ENCODE results near the gene LRRC2.

LRRC2 gene

DNA sequence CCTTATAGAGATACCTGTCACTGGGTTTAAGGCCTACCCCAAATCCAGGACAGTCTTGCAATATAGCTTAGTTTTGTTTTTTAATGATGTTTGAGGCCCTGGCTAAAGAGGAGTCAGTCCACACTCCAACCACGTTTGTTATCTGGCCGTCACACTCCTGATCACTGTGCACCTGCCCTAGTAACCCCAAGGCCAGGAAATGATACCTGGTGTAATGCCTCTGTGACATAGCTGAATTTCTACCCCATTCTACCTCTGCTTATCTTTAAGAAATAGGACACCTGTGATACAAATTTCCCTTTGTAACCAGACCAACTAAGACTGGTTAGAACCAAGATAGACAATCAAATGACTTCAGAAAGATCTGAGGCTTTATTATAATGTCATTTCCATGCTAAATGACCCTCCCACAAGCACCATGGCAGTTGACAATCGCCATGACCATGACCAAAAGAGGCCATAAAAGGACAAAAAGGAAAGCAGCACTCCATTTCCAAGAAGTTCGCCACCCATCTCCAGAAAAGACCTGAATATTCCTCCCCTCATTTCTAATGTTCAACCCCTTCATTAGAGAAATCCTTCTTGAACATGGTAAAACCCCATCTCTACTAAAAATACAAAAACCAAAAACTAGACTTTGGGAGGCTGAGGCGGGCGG, 73.1 kb downstream of the LRRC2 start:
- H3K4me1 ChIP-seq (ENCODE audit: control insufficient read depth in 1 of 2, insufficient read depth in 1 of 2, low read depth in 1 of 2, low read length in 1 of 2) = peaks cover 10 to 17% of the 10 kb centered on the region in 2 experiments
- no peak overlapping the region for H3K27ac ChIP-seq
- TF ChIP-seq, protein P1, sequence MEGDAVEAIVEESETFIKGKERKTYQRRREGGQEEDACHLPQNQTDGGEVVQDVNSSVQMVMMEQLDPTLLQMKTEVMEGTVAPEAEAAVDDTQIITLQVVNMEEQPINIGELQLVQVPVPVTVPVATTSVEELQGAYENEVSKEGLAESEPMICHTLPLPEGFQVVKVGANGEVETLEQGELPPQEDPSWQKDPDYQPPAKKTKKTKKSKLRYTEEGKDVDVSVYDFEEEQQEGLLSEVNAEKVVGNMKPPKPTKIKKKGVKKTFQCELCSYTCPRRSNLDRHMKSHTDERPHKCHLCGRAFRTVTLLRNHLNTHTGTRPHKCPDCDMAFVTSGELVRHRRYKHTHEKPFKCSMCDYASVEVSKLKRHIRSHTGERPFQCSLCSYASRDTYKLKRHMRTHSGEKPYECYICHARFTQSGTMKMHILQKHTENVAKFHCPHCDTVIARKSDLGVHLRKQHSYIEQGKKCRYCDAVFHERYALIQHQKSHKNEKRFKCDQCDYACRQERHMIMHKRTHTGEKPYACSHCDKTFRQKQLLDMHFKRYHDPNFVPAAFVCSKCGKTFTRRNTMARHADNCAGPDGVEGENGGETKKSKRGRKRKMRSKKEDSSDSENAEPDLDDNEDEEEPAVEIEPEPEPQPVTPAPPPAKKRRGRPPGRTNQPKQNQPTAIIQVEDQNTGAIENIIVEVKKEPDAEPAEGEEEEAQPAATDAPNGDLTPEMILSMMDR (IDR thresholded peaks at IDR 0.05) = no peak
- no peaks in the 10 kb centered on the region for H3K9me3 ChIP-seq
- H3K4me3 ChIP-seq (ENCODE audit: low read depth in 1 of 2, low read length in 1 of 2) = no peak overlapping the region
- no peaks in the 10 kb centered on the region for H3K27me3 ChIP-seq
- no peaks in the 10 kb centered on the region for H3K36me3 ChIP-seq

DNA sequence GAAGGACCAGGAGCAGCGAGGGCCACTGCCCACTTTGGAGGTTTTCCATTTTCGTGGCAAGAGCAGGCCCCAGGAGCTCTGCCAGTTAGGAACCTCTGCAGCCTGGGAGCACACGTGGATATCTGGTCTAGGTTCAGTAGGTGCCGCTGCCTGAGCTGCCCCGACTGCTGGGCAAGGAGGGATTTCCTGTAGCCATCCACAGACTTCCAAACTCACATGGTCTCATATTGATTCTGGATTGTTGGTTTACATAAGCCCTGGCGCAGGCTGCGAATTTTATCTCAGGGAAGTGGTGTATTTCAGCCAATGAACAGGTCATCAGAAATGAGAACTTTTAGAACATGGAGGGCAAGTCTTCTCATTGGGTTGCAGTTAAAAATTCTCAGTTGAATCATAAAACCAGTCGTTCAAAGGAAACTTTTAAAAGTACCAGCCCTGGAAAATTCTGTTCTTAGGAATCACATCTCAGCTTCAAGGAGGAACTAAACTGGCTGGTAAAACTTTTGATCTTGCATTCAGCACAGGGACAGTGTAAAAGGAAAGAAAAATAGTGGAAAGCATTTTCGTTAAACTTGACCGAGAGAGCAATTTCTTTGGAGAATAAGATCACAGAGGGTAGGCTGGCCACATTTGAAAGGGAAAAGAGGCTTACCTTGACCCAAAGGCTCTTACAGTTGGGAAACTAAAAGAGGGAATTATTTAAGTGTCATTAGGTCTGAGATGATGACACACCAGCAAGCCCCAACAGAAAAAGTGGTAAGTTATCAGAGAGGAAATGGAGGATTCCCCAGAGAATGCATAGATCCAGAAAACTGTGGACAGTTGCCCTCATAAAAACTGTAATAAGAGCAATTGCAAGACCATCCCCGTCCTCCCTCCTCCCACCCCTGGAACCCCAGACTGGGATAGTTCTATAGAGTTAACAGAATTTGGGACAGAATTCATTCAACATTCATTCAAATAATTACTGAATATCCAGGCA, 74.7 kb downstream of the LRRC2 start:
- Histone ChIP-seq H3K27me3 (no peaks in the 10 kb centered on the region), H3K9me3 (no peaks in the 10 kb centered on the region), H3K36me3 (no peaks in the 10 kb centered on the region), H3K4me3 (ENCODE audit: low read depth in 1 of 2, low read length in 1 of 2) (no peak overlapping the region), H3K4me1 (ENCODE audit: control insufficient read depth in 1 of 2, insufficient read depth in 1 of 2, low read depth in 1 of 2, low read length in 1 of 2) (peaks cover 26 to 31% of the 10 kb centered on the region in 2 experiments), H3K27ac (no peak overlapping the region)
- TF ChIP-seq, protein P1 (IDR thresholded peaks at IDR 0.05) = no peak

DNA sequence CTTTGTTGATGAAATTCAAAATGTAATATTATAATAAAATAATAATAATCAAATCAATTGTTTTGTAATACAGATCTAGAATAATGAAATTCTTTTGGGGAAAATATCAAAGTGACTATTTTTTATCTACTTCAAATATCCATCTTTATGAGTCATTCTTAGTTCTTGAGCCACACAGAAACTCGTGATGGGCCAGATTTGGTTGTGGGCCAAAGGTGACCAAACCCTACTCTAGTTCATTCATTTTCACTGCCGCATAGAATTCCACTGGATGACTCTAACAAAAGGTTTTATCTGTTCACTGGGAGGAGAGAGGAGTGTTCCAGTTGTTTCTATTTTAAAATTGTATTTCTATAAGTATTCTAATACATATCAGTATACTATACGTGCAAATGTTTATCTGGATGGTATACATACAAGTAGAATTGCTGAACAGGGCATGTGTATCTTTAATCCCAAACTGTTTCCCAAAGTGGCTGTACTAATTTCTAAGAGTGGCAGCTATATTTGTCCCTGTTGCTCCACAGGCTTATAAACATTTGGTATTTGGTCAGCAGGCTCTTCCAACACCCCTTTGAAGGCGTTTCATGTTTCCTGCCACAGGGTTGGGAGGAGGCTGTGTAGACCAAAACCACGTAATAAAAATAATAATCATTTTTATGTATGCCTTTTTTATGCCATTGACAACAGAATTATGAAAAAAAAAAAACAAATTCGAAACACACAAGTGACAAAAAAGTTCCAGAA, 75.6 kb downstream of the LRRC2 start:
- Histone ChIP-seq H3K4me1 (ENCODE audit: control insufficient read depth in 1 of 2, insufficient read depth in 1 of 2, low read depth in 1 of 2, low read length in 1 of 2) (peaks cover 32 to 40% of the 10 kb centered on the region in 2 experiments), H3K9me3 (no peaks in the 10 kb centered on the region), H3K4me3 (ENCODE audit: low read depth in 1 of 2, low read length in 1 of 2) (no peak overlapping the region), H3K36me3 (no peaks in the 10 kb centered on the region), H3K27me3 (no peaks in the 10 kb centered on the region), H3K27ac (no peak overlapping the region)
- TF ChIP-seq, protein P1 (IDR thresholded peaks at IDR 0.05) = no peak

DNA sequence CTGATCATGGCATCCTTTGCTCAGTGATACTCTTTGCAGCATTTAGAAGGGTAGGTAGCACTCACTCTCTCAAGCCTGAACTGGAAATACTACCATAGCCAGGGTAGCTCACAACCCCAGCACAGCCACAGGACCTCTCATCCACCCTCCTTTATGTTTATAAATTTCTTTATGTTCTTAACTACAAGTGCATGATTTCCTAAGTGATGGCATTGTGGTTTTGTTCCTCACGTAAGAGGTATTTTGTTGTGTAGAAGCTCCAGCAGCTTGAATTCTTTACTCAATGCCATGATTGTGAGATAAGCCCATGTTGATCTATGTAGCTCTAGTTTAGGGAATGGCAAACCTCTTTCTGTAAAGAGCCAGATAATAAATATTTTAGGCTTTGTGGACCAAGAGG, 76.2 kb downstream of the LRRC2 start:
- H3K27me3 ChIP-seq = no peaks in the 10 kb centered on the region
- no peaks in the 10 kb centered on the region for H3K9me3 ChIP-seq
- TF ChIP-seq, protein P1 (IDR thresholded peaks at IDR 0.05) = no peak
- H3K4me3 ChIP-seq (ENCODE audit: low read depth in 1 of 2, low read length in 1 of 2) = no peak overlapping the region
- H3K27ac ChIP-seq = no peak overlapping the region
- H3K4me1 ChIP-seq (ENCODE audit: control insufficient read depth in 1 of 2, insufficient read depth in 1 of 2, low read depth in 1 of 2, low read length in 1 of 2) = peaks cover 37 to 46% of the 10 kb centered on the region in 2 experiments
- H3K36me3 ChIP-seq = no peaks in the 10 kb centered on the region

DNA sequence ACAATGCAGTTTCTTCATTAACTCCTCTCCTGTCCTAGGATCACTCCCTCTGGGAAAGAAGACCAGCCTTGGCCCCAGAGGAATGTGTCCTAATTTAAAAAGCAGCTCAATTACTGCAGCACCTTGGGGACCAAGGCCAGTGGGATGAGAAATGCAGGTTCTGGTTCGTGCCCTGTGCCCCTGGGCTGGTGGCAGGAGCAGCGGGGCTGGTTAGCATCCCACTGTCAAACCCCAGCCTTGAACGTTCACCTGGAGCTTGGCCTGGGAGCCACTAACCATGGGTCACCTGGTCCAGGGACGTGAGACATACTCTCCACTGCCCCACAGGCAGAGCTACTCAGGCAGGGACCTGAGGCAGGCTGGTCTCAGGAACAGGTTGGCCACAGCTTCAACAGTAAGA, 76.7 kb downstream of the LRRC2 start:
- H3K4me1 ChIP-seq (ENCODE audit: control insufficient read depth in 1 of 2, insufficient read depth in 1 of 2, low read depth in 1 of 2, low read length in 1 of 2) = peaks cover 37 to 49% of the 10 kb centered on the region in 2 experiments
- H3K4me3 ChIP-seq (ENCODE audit: low read depth in 1 of 2, low read length in 1 of 2) = no peak overlapping the region
- H3K36me3 ChIP-seq = no peaks in the 10 kb centered on the region
- H3K9me3 ChIP-seq = no peaks in the 10 kb centered on the region
- no peak overlapping the region for H3K27ac ChIP-seq
- TF ChIP-seq, protein P1 (IDR thresholded peaks at IDR 0.05) = no peak
- H3K27me3 ChIP-seq = no peaks in the 10 kb centered on the region
